NOMO-1 (cell line): ENCODE measurements around the gene PGAP1.
"Not testable (repeated sequence)": the region's sequence is repeated elsewhere in the genome, so short reads cannot be mapped to it uniquely, and the experiment has no call there.

Experiments used
- DNase-seq, 2 experiments: peaks; one replicate each; lab custom pipeline; 2025; ENCODE audit not compliant: unreplicated experiment in 2 of 2; lab: John Stamatoyannopoulos, UW

PGAP1 gene

GRCh38 chr2:196951973-196952372, 25.5 kb upstream of the PGAP1 start:
- no peak for DNase-seq

- DNase-seq, result no peak
Observed at GRCh38 chr2:196949116-196949515, 22.6 kb upstream of the PGAP1 start.

GRCh38 chr2:196944570-196944969, 18.1 kb upstream of the PGAP1 start:
- DNase-seq, result peak in 1 of 2 experiments; percentile 16

GRCh38 chr2:196941398-196942078, 15.0 kb upstream of the PGAP1 start:
- DNase-seq, result no peak

GRCh38 chr2:196939371-196939770, 12.9 kb upstream of the PGAP1 start:
- DNase-seq, result no peak

- no peak for DNase-seq
Observed at GRCh38 chr2:196935432-196935831, 8.9 kb upstream of the PGAP1 start.

GRCh38 chr2:196934672-196935071, 8.2 kb upstream of the PGAP1 start:
- peak in 1 of 2 experiments; percentile 14 for DNase-seq

- no peak for DNase-seq
Observed at GRCh38 chr2:196931555-196931954, 5.0 kb upstream of the PGAP1 start.

- DNase-seq, result peak; percentile 8 to 54
Observed at GRCh38 chr2:196927376-196928225, 1.1 kb upstream of the PGAP1 start.

- peak; percentile 13 to 60 for DNase-seq
Observed at GRCh38 chr2:196925768-196926561, 542 bp downstream of the PGAP1 start.

GRCh38 chr2:196925051-196925767, 1.3 kb downstream of the PGAP1 start:
- no peak for DNase-seq

- no peak for DNase-seq
Observed at GRCh38 chr2:196924051-196924450, 2.5 kb downstream of the PGAP1 start.

GRCh38 chr2:196918927-196919326, 7.6 kb downstream of the PGAP1 start:
- DNase-seq, result no peak

GRCh38 chr2:196917802-196918201, 8.7 kb downstream of the PGAP1 start:
- DNase-seq, result no peak

- peak in 1 of 2 experiments; percentile 23 for DNase-seq
Observed at GRCh38 chr2:196915507-196916189, 10.9 kb downstream of the PGAP1 start.

- DNase-seq, result peak; percentile 26 to 88
Observed at GRCh38 chr2:196914867-196915460, 11.5 kb downstream of the PGAP1 start.

GRCh38 chr2:196913691-196914090, 12.8 kb downstream of the PGAP1 start:
- DNase-seq, result no peak

GRCh38 chr2:196905365-196905764, 21.1 kb downstream of the PGAP1 start:
- DNase-seq, result not testable (repeated sequence)

GRCh38 chr2:196902828-196903227, 23.7 kb downstream of the PGAP1 start:
- DNase-seq, result no peak

GRCh38 chr2:196900843-196901242, 25.7 kb downstream of the PGAP1 start:
- no peak for DNase-seq
